BJ (cell line): ENCODE measurements around the gene UQCR10. TPM values are rescaled to one million over a fixed set of nuclear protein-coding genes. Genes with fewer than 3 reads are reported as not detected.

Experiments used
- CTCF ChIA-PET: fragments of 350-600 bp; formaldehyde crosslinking; extraction: SDS; loops from one replicate; lab custom pipeline; 2021; ENCODE audit warnings: antibody characterized with exemption, inconsistent platforms; lab: Yijun Ruan, JAX
- POLR2A ChIA-PET: fragments of 300-600 bp; sonication (Branson Sonifier 250); formaldehyde crosslinking; extraction: SDS; loops from one replicate; lab custom pipeline; 2021; ENCODE audit warnings: antibody characterized with exemption; lab: Charles Lee
- DNase-seq: peaks from one replicate; pipeline ENCODE4 v3.0.0-alpha.2; 2011; ENCODE audit warnings: low read depth
- H3K27me3 ChIP-seq: 2 replicates; pipeline ENCODE4 v1.6.0; 2011; ENCODE audit warnings: low read length; ENCODE audit not compliant: control insufficient read depth, insufficient read depth
- H3K36me3 ChIP-seq: 2 replicates; pipeline ENCODE4 v1.5.1; 2011; ENCODE audit warnings: low read length; ENCODE audit not compliant: control insufficient read depth, insufficient read depth
- H3K4me3 ChIP-seq: 2 replicates; pipeline ENCODE4 v1.5.1; 2011; ENCODE audit warnings: low read depth, mild to moderate bottlenecking, control low read depth, low read length
- polyA plus RNA-seq: library from polyadenylated mRNA; depleted of rRNA; stranded (reverse); fragments of >200 nt; gene quantifications from 2 replicates; pipeline ENCODE4 v1.2.3, GENCODE V29; 2011
- TF ChIP-seq, protein P1 (sequence below): IDR thresholded peaks from 2 replicates; pipeline ENCODE4 v1.5.1; 2011; ENCODE audit warnings: low read depth, mild to moderate bottlenecking, control low read depth, inconsistent platforms, low read length, moderate library complexity; ENCODE audit not compliant: insufficient read depth

The UQCR10 gene
- polyA plus RNA-seq, 1 experiment = 184 TPM

DNA sequence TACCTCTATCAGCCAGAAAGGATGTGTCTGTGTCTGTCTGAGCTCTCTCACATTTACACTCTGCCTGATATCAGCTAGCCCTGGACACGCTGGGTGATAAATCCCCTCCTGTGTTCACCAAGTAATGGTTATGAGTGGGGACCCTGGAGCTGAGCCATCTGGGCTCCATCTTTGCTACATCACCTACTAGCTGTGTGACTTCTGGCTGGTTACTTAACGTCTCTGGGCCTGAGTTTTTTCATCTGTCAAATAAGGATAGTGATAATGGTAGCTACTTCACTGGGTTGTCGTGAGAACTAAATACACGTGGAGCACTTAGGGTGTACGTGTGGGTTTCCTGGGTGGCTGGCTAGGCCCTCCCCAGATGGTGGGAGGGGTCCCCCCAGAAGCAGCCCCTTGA lies 22.9 kb downstream of the UQCR10 start:
- TF ChIP-seq, protein P1, sequence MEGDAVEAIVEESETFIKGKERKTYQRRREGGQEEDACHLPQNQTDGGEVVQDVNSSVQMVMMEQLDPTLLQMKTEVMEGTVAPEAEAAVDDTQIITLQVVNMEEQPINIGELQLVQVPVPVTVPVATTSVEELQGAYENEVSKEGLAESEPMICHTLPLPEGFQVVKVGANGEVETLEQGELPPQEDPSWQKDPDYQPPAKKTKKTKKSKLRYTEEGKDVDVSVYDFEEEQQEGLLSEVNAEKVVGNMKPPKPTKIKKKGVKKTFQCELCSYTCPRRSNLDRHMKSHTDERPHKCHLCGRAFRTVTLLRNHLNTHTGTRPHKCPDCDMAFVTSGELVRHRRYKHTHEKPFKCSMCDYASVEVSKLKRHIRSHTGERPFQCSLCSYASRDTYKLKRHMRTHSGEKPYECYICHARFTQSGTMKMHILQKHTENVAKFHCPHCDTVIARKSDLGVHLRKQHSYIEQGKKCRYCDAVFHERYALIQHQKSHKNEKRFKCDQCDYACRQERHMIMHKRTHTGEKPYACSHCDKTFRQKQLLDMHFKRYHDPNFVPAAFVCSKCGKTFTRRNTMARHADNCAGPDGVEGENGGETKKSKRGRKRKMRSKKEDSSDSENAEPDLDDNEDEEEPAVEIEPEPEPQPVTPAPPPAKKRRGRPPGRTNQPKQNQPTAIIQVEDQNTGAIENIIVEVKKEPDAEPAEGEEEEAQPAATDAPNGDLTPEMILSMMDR = no peak
- ChIA-PET POLR2A (no interaction called here), CTCF (no interaction called here)
- Histone ChIP-seq H3K27me3 (no peaks in the 10 kb centered on the region), H3K4me3 (no peak overlapping the region), H3K36me3 (peaks cover 26% of the 10 kb centered on the region)
- no peak for DNase-seq

DNA sequence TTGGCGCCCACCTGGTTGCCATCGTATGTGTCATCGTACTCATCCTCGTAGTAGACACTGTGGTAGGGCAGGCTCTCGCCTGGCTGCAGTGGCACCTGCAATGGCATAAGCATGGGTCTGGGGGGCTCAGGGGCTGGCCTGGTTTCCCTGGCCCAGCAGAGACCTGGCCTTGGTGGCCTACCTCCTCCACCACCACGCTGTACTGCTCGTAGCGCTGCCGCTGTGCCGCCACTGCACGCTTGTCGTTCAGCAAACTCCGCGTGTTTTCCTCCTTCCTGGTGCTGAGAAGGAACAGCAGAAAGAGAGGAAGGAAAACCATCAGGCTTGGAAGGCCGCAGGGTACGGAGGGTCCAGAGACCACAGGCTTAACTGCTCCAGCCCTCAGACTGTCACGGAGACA lies 26.2 kb downstream of the UQCR10 start:
- ChIA-PET POLR2A (no interaction called here), CTCF (no interaction called here)
- DNase-seq = no peak
- no peaks in the 10 kb centered on the region for H3K27me3 ChIP-seq
- TF ChIP-seq, protein P1 = no peak
- peaks cover 31% of the 10 kb centered on the region for H3K36me3 ChIP-seq
- H3K4me3 ChIP-seq = no peak overlapping the region

DNA sequence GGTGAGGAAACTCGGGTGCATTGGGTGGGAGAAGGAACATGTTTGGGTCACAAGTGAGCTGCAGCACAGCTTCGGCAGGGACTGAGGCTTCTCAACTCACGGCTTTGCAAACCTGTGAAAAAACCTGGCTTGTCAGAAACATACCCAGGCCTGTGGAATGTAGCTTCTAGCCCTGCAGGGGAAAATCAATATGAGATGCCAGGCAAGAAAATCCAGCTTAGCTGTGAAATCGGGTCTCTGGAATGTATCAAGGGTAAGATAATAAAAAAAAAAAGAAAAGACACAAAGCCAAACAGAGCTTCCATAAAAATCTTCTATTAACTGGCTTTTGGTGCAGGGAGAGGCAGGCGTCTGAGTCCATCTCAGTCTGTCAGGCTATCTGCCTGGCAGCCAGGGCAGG lies 28.5 kb downstream of the UQCR10 start:
- CTCF ChIA-PET = interaction anchor here (0.5 to 2.5 kb wide), 5 partner anchors 9 to 210 kb away, joined by 3 to 9 read pairs (median 3); no protein-coding TSS in a partner anchor
- Histone ChIP-seq H3K27me3 (no peaks in the 10 kb centered on the region), H3K36me3 (peaks cover 22% of the 10 kb centered on the region), H3K4me3 (no peak overlapping the region)
- TF ChIP-seq, protein P1 = no peak
- POLR2A ChIA-PET = no interaction called here
- DNase-seq = no peak

DNA sequence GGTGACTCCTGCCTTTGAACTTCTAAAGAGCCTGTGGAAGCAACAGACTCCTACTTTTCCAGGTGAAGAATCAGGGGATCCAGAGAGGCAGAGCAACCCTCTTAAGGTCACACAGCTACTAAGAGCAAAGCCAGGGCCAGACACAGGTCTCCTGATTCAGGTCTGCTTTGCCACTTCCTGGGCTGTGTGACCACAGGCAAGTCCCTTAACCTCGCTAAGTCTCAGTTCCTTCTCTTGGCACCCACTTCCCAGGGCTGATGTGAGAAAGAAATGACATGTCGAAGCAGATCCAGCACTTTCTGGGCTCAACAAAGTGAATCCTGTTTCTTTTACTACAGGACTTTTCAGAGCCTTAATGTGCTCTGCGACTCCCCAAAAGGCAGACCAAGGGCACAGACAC lies 30.2 kb downstream of the UQCR10 start:
- POLR2A ChIA-PET = interaction anchor here (0.6 kb wide), 1 partner anchor 419 kb away, joined by 7 read pairs; no protein-coding TSS in a partner anchor
- Histone ChIP-seq H3K27me3 (no peaks in the 10 kb centered on the region), H3K4me3 (no peak overlapping the region), H3K36me3 (peaks cover 25% of the 10 kb centered on the region)
- no peak for DNase-seq
- CTCF ChIA-PET = interaction anchor here (2.5 kb wide), 1 partner anchor 25 kb away, joined by 9 read pairs; no protein-coding TSS in a partner anchor
- TF ChIP-seq, protein P1 = no peak

DNA sequence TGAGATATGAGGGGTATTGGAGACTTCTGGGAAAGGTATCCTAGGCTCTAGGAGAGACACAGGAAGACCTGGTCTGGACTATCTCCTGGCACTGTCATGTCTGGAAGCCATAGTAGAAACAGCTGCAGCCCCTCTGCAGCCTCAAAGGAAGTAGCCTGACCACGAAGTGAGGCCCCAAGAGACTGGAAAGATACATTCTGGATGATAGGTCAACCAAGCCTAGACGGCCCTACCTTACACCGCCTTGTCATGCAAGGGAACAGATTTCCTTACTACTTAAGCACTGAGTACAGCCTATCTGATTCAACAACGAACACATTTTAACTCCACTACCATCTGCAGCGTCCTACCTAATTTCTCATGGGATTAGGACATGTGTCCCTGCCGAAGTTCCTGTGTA lies 31.1 kb downstream of the UQCR10 start:
- CTCF ChIA-PET = interaction anchor here (1.2 to 1.6 kb wide), 2 partner anchors 192 to 207 kb away, joined by 3 to 4 read pairs; no protein-coding TSS in a partner anchor
- H3K36me3 ChIP-seq = peaks cover 23% of the 10 kb centered on the region
- H3K27me3 ChIP-seq = no peaks in the 10 kb centered on the region
- TF ChIP-seq, protein P1 = no peak
- no peak for DNase-seq
- POLR2A ChIA-PET = no interaction called here
- no peak overlapping the region for H3K4me3 ChIP-seq
